Keratinocyte (primary cell): ENCODE measurements around the gene CAPN15.

Source experiments
- EZH2 ChIP-seq: IDR thresholded peaks from one replicate; pipeline ENCODE4 v1.6.1; 2012; ENCODE audit warnings: inconsistent platforms, mild to moderate bottlenecking, low read length, moderate library complexity
- TF ChIP-seq, protein P1 (sequence below), 3 experiments: IDR thresholded peaks in 1 of 3; conservative IDR thresholded peaks in 1 of 3; optimal IDR thresholded peaks in 1 of 3; 2 replicates in 2 of 3; 3 replicates in 1 of 3; pipeline versions ENCODE3 to v1.5.1; 2011; ENCODE audit warnings: low read length in 3 of 3, mild to moderate bottlenecking in 3 of 3, moderate library complexity in 2 of 3, control low read depth in 1 of 3, inconsistent platforms in 1 of 3; ENCODE audit not compliant: insufficient read depth in 2 of 3; ENCODE audit errors: extremely low read depth in 1 of 3

DNA sequence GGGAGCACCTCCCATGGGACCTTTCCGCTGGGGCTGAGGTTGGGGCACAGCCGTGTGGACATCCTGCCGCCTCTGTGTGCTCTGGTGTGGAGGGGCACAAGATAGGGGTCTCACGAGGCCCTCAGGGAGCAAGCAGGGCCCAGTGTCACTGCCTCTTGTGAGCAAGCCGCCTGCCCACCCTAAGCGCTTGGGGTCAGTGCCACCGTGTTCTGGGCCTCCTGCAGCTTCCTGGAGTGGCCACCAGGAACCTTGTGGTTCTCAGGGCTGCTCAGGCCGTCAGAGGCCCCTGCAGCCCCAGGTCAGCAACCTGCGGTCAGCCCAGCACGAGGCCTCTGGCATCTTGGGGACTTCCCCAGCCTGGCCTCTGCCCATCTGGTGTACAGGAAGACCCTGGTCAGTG is 13.6 kb upstream of the CAPN15 start:
- no peak for TF ChIP-seq EZH2
- TF ChIP-seq, protein P1, sequence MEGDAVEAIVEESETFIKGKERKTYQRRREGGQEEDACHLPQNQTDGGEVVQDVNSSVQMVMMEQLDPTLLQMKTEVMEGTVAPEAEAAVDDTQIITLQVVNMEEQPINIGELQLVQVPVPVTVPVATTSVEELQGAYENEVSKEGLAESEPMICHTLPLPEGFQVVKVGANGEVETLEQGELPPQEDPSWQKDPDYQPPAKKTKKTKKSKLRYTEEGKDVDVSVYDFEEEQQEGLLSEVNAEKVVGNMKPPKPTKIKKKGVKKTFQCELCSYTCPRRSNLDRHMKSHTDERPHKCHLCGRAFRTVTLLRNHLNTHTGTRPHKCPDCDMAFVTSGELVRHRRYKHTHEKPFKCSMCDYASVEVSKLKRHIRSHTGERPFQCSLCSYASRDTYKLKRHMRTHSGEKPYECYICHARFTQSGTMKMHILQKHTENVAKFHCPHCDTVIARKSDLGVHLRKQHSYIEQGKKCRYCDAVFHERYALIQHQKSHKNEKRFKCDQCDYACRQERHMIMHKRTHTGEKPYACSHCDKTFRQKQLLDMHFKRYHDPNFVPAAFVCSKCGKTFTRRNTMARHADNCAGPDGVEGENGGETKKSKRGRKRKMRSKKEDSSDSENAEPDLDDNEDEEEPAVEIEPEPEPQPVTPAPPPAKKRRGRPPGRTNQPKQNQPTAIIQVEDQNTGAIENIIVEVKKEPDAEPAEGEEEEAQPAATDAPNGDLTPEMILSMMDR (optimal IDR thresholded peaks at IDR 0.05 in 1 of 3, IDR thresholded peaks at IDR 0.05 in 1 of 3, conservative IDR thresholded peaks at IDR 0.05 in 1 of 3; ENCODE audit: extremely low read depth in 1 of 3, insufficient read depth in 2 of 3, low read length in 3 of 3), result no peak
